B cell (primary cell): ENCODE measurements around the gene SOX8. TPM values are rescaled to one million over a fixed set of nuclear protein-coding genes. Genes with fewer than 3 reads are reported as not detected.

ENCODE experiments used
- ATAC-seq: fragments of 200-7000 bp; cut with Tn5 transposase; one replicate; pipeline ENCODE4 v1.10.0; 2021; ENCODE audit warnings: low read depth, mild to moderate bottlenecking, moderate number of reproducible peaks, moderate library complexity
- CTCF ChIA-PET: fragments of 350-600 bp; sonication (Branson Sonifier 250); formaldehyde crosslinking; loops from one replicate; lab custom pipeline; 2021; ENCODE audit warnings: antibody characterized with exemption, inconsistent platforms; lab: Charles Lee
- POLR2A ChIA-PET: fragments of 350-600 bp; sonication (Branson Sonifier 250); formaldehyde crosslinking; loops from one replicate; lab custom pipeline; 2021; ENCODE audit warnings: antibody characterized with exemption; lab: Charles Lee
- DNase-seq: peaks from one replicate; pipeline ENCODE4 v3.0.0; 2013
- H2AFZ ChIP-seq: 2 replicates; pipeline ENCODE4 v1.6.1; 2012; ENCODE audit warnings: mild to moderate bottlenecking, low read depth, low read length; ENCODE audit not compliant: insufficient read depth, poor library complexity, severe bottlenecking
- H3K27ac ChIP-seq, 2 donors: 1 replicate in 1 of 2; 2 replicates in 1 of 2; pipeline ENCODE4 v1.5.1; 2012 to 2013; ENCODE audit warnings: low read length in 2 of 2, mild to moderate bottlenecking in 2 of 2, moderate library complexity in 1 of 2
- H3K27me3 ChIP-seq, 4 experiments: fragments of 200-600 bp in 1 of 4; sonication (generic) in 1 of 4; replicated peaks in 1 of 4; 1 replicate in 2 of 4; 2 replicates in 2 of 4; pipeline versions ENCODE4 v1.6.1 to v1.7.0; 2013 to 2016; ENCODE audit warnings: low read length in 3 of 4, mild to moderate bottlenecking in 2 of 4, mixed read lengths in 1 of 4, moderate library complexity in 1 of 4; ENCODE audit not compliant: insufficient read depth in 4 of 4, control insufficient read depth in 3 of 4; ENCODE audit errors: control extremely low read depth in 1 of 4
- H3K36me3 ChIP-seq, 2 experiments: replicated peaks in 1 of 2; 1 replicate in 1 of 2; 2 replicates in 1 of 2; pipeline versions ENCODE4 v1.6.1 to v1.7.1; 2013; ENCODE audit warnings: low read length in 1 of 2; ENCODE audit not compliant: insufficient read depth in 2 of 2, control insufficient read depth in 1 of 2; ENCODE audit errors: control extremely low read depth in 1 of 2, extremely low read depth in 1 of 2
- H3K4me1 ChIP-seq, 2 donors: fragments of 200-600 bp in 1 of 2; sonication (generic) in 1 of 2; 1 replicate in 1 of 2; 2 replicates in 1 of 2; pipeline versions ENCODE4 v1.5.1 to v1.6.1; 2013 to 2017; ENCODE audit warnings: low read length in 2 of 2; ENCODE audit not compliant: control insufficient read depth in 2 of 2, insufficient read depth in 2 of 2
- H3K4me2 ChIP-seq: replicated peaks from 2 replicates; pipeline ENCODE3; 2012; ENCODE audit warnings: mild to moderate bottlenecking, low read depth, low read length; ENCODE audit not compliant: poor library complexity, severe bottlenecking
- H3K4me3 ChIP-seq, 5 experiments: fragments of 200-600 bp in 1 of 5; sonication (generic) in 1 of 5; 1 replicate in 3 of 5; 2 replicates in 2 of 5; pipeline versions ENCODE4 v1.5.1 to v1.7.0; 2011 to 2016; ENCODE audit warnings: low read length in 4 of 5, mild to moderate bottlenecking in 4 of 5, low read depth in 2 of 5, control low read depth in 1 of 5, moderate library complexity in 1 of 5; ENCODE audit not compliant: insufficient read depth in 1 of 5; ENCODE audit errors: control extremely low read depth in 1 of 5, extremely low read depth in 1 of 5
- H3K79me2 ChIP-seq: fragments of 200-600 bp; sonication (generic); one replicate; pipeline ENCODE4 v1.6.0; 2016; ENCODE audit warnings: low read length; ENCODE audit not compliant: control insufficient read depth, insufficient read depth
- H3K9ac ChIP-seq: fragments of 200-600 bp; sonication (generic); 2 replicates; pipeline ENCODE4 v1.6.1; 2017; ENCODE audit warnings: mild to moderate bottlenecking, low read length, moderate library complexity
- H3K9me3 ChIP-seq, 3 donors: one replicate each; pipeline versions ENCODE4 v1.6.1 to v1.7.1; 2013; ENCODE audit warnings: low read length in 2 of 3; ENCODE audit not compliant: control insufficient read depth in 2 of 3, insufficient read depth in 1 of 3; ENCODE audit errors: control extremely low read depth in 1 of 3
- H4K20me1 ChIP-seq: 2 replicates; pipeline ENCODE4 v1.6.0; 2012; ENCODE audit warnings: mild to moderate bottlenecking, low read length; ENCODE audit not compliant: insufficient read depth, control insufficient read depth, poor library complexity, severe bottlenecking
- H3K27ac Mint-ChIP-seq: one replicate; pipeline ENCODE4 v1.8.0; 2021; ENCODE audit warnings: mixed read lengths
- H3K27me3 Mint-ChIP-seq: one replicate; pipeline ENCODE4 v1.8.0; 2021; ENCODE audit warnings: mixed read lengths
- H3K4me1 Mint-ChIP-seq: one replicate; pipeline ENCODE4 v1.8.0; 2021; ENCODE audit warnings: mixed read lengths
- H3K4me3 Mint-ChIP-seq: one replicate; pipeline ENCODE4 v1.8.0; 2021; ENCODE audit warnings: mixed read lengths
- H3K9me3 Mint-ChIP-seq: one replicate; pipeline ENCODE4 v1.8.0; 2022; ENCODE audit warnings: mixed read lengths; ENCODE audit not compliant: insufficient read depth
- EZH2 ChIP-seq: IDR thresholded peaks from 2 replicates; pipeline ENCODE4 v1.6.1; 2012; ENCODE audit warnings: borderline replicate concordance, low read depth, mild to moderate bottlenecking, moderate library complexity, low read length; ENCODE audit not compliant: insufficient read depth, poor library complexity, severe bottlenecking
- WGBS: methylation state at CpG from one replicate; pipeline ENCODE4 v1.1.5; 2013; ENCODE audit warnings: missing lambda C conversion rate; ENCODE audit not compliant: insufficient coverage; 5-methylcytosine and 5-hydroxymethylcytosine counted together
- intact Hi-C: fragments of 100-400 bp; cut with micrococcal nuclease; formaldehyde crosslinking; loops from one replicate; pipeline ENCODE4 v1.10.0; 2022
- polyA plus RNA-seq: library from polyadenylated mRNA; depleted of rRNA; stranded (reverse); fragments of >200 nt; gene quantifications from 2 replicates; pipeline ENCODE4 v1.2.3, GENCODE V29; 2012
- total RNA-seq, 2 donors: library from RNA; stranded (reverse); fragments of 120-200 nt in 1 of 2; gene quantifications; 1 replicate in 1 of 2; 2 replicates in 1 of 2; pipeline versions ENCODE4 v1.2.3 to v1.2.4, GENCODE V29; 2013 to 2022
- TF ChIP-seq, protein P1 (sequence below): fragments of 200-600 bp; IDR thresholded peaks from one replicate; pipeline ENCODE4 v1.8.0; 2022; ENCODE audit warnings: antibody characterized with exemption, mild to moderate bottlenecking

SOX8 gene
- total and polyA plus RNA-seq, 2 donors (not counting 1 experiment from before 2014, with no cell fraction given) = 0.03 to 1.2 TPM

GRCh38 chr16:996681-997080 is 15.1 kb downstream of the SOX8 start:
- Histone ChIP-seq H3K4me3 (no peak overlapping the region), H2AFZ (no peak overlapping the region), H3K27me3 (peaks cover 0 to 48% (median 4%) of the 10 kb centered on the region in 4 experiments), H4K20me1 (no peaks in the 10 kb centered on the region), H3K4me2 (no peak overlapping the region), H3K27ac (no peak overlapping the region), H3K9ac (no peak overlapping the region), H3K4me1 (peaks cover 0 to 4% of the 10 kb centered on the region in 2 donors), H3K9me3 (peaks cover 1 to 68% (median 13%) of the 10 kb centered on the region in 3 donors), H3K79me2 (no peaks in the 10 kb centered on the region), H3K36me3 (no peaks in the 10 kb centered on the region)
- TF ChIP-seq EZH2 = no peak
- TF ChIP-seq, protein P1, sequence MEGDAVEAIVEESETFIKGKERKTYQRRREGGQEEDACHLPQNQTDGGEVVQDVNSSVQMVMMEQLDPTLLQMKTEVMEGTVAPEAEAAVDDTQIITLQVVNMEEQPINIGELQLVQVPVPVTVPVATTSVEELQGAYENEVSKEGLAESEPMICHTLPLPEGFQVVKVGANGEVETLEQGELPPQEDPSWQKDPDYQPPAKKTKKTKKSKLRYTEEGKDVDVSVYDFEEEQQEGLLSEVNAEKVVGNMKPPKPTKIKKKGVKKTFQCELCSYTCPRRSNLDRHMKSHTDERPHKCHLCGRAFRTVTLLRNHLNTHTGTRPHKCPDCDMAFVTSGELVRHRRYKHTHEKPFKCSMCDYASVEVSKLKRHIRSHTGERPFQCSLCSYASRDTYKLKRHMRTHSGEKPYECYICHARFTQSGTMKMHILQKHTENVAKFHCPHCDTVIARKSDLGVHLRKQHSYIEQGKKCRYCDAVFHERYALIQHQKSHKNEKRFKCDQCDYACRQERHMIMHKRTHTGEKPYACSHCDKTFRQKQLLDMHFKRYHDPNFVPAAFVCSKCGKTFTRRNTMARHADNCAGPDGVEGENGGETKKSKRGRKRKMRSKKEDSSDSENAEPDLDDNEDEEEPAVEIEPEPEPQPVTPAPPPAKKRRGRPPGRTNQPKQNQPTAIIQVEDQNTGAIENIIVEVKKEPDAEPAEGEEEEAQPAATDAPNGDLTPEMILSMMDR = no peak
- DNase-seq = no peak
- H3K4me3 Mint-ChIP-seq = no peak overlapping the region
- H3K27me3 Mint-ChIP-seq = peaks cover 21% of the 10 kb centered on the region
- POLR2A ChIA-PET = no interaction called here
- H3K9me3 Mint-ChIP-seq = no peaks in the 10 kb centered on the region
- no peak overlapping the region for H3K27ac Mint-ChIP-seq
- no peak for ATAC-seq
- CTCF ChIA-PET = no interaction called here
- intact Hi-C loops = no loop called here
- WGBS = 81% methylated on average over 2 of the region's 6 CpGs
- H3K4me1 Mint-ChIP-seq = no peaks in the 10 kb centered on the region

DNA sequence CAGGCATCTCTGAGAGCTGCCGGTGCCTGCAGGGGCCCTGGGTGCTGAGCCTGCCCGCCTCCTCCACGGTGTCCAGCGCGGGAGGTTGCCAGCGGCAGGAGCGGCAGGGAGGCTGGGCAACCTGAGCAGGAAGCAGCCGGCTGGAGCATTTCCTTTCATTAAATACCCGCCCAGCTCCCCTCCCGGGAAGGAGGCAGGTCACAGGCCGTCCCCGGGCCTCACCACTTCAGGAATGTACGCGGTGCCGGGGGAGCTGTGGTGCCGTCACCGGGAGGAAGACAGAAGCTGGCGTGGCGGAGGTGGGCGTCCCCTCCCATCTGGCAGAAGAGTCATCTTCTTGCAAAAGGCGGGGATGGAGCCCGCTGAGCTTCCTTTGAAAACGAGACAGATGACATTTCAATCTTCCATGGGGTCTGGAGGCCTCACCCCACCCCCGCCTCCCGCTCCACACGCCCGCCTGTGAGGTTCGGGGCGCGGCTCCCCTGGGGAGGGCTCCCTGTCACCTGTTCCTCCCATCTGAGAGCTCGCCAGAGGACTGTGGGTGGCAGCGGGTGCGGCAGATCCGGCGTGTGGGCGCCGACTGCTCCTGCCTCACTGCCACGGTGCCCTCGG is 16.0 kb downstream of the SOX8 start:
- no peaks in the 10 kb centered on the region for H3K36me3 ChIP-seq
- no peak overlapping the region for H3K27ac ChIP-seq
- H3K9me3 ChIP-seq = peaks cover 1 to 61% (median 13%) of the 10 kb centered on the region in 3 donors
- H3K4me3 Mint-ChIP-seq = no peak overlapping the region
- ATAC-seq (no peak), DNase-seq (no peak)
- ChIA-PET POLR2A (no interaction called here), CTCF (no interaction called here)
- no peaks in the 10 kb centered on the region for H4K20me1 ChIP-seq
- peak overlapping the region; percentile 25 for H3K4me2 ChIP-seq
- peak overlapping the region in 1 of 5 experiments; percentile 17 for H3K4me3 ChIP-seq
- no peaks in the 10 kb centered on the region for H3K9me3 Mint-ChIP-seq
- peaks cover 0 to 48% (median 4%) of the 10 kb centered on the region in 4 experiments for H3K27me3 ChIP-seq
- H3K79me2 ChIP-seq = no peaks in the 10 kb centered on the region
- intact Hi-C loops = no loop called here
- 6% methylated on average over 37 of the region's 39 CpGs for WGBS
- H3K27me3 Mint-ChIP-seq = peaks cover 21% of the 10 kb centered on the region
- H3K9ac ChIP-seq = no peak overlapping the region
- TF ChIP-seq, protein P1 = no peak
- TF ChIP-seq EZH2 = no peak
- peaks cover 0 to 4% of the 10 kb centered on the region in 2 donors for H3K4me1 ChIP-seq
- no peak overlapping the region for H3K27ac Mint-ChIP-seq
- no peak overlapping the region for H2AFZ ChIP-seq
- no peaks in the 10 kb centered on the region for H3K4me1 Mint-ChIP-seq
